Right ventricle myocardium inferior (tissue), 1 donor: Measurements from ENCODE around the gene FBL. TPM values are rescaled to one million over a fixed set of nuclear protein-coding genes. Genes with fewer than 3 reads are reported as not detected.

ENCODE experiments used
- ATAC-seq: fragments of 200-7000 bp; cut with Tn5 transposase; one replicate; pipeline ENCODE4 v1.9.1; 2020; ENCODE audit warnings: mild to moderate bottlenecking, moderate library complexity
- DNase-seq: peaks from one replicate; pipeline ENCODE4 v3.0.0; 2021; ENCODE audit errors: missing footprints
- intact Hi-C: fragments of 100-400 bp; cut with DNase I; formaldehyde crosslinking; loops from one replicate; pipeline ENCODE4 v1.11.0; 2022
- total RNA-seq: library from RNA; stranded (reverse); fragmentation: NEBNext Ultra II Directional; extraction: Animal tissue kit (Norgen Biotek cat#: 25700); gene quantifications from one replicate; pipeline ENCODE4 v1.2.1, GENCODE V29; 2021
- donor health status: DM: no; HTN: yes; CAD: no; lungs with severe emphysema.

The FBL gene
- total RNA-seq, 1 donor from 2014 or later = 64.8 TPM

GRCh38 chr19:39831679-39832078 is 14.5 kb downstream of the FBL start:
- no peak for DNase-seq
- ATAC-seq = no peak
- intact Hi-C loops = no loop called here

- intact Hi-C loops = no loop called here
- DNase-seq (no peak), ATAC-seq (no peak)
These were observed 15.3 kb downstream of the FBL start for GRCh38 chr19:39830847-39831246.

GRCh38 chr19:39830406-39830805 is 15.8 kb downstream of the FBL start:
- DNase-seq (no peak), ATAC-seq (no peak)
- intact Hi-C loops = no loop called here

DNA sequence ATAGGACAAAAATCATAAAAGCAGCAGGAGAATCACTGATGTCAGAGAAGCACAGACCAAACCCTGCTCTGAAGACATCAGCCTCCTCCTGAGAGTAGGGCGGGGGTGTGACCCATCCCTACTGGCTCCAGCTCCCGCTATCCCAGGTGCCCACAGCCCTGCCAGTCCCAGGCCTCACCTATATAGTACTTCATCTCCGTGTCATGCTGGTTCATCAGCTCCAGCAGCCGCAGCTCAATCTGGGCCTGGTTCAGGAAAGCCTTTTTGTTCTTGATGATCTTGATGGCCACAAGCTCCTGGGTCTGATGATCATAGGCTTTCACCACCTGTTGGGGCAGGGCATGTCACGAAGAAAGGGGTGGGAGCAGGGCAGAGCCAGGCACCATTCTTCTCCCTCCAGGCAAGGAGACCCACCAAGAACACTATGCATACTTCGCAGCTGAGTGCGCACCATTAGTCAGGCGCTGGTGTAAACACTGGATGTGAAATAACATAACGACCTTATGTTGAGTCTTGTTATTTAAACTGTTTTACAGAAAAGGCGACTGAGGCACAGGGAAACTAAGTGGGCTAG is 16.4 kb downstream of the FBL start:
- DNase-seq (no peak), ATAC-seq (no peak)
- intact Hi-C loops = no loop called here

DNA sequence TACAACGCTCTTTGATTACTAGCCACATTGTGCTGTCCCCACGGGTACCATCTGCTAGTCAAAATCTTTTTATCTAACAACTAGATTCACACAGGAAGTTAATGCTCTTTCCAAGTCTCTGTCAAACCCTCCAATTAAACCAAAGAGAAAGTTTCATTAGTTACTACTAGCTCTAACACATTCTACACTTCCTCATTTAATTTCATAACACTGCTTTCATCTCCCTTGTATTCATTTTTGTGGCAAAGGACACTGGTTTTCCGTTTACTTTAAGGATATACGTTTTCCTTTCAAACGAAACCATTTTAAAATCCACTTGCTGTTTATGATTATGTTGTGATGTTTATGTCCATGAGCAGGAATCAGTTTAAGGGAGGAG is 17.5 kb downstream of the FBL start:
- ATAC-seq (no peak), DNase-seq (no peak)
- intact Hi-C loops = no loop called here

DNA sequence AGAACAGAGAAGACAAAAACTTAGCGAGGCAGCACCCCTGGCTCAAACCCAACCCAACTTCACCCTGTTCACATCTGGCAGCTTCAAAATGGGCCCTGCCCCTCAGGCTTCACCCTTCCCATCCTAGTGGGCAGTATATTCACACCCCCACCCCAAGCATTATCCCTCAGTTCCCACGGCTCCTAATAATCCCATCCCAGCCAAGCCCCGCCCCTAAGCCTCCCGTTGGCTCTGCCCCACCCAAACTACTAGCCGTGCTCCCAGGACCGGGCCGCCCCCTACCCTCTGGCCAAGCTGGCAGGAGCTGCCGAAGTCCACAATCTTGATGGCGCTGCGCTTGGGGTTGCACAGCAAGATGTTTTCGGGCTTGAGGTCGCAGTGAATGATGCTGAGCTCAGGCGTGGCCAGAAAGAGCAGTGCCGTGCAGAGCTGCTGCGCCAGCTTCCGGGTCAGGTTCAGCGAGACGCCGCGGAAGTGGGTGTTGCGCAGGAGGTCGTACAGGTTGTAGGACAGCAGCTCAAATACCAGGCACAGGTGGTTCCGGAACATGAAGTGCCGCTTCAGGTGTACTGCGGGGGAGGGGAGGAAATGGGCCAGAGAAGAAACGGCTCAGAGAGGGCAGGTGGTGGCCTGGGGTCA is 18.0 kb downstream of the FBL start:
- no peak for ATAC-seq
- no peak for DNase-seq
- intact Hi-C loops = no loop called here

DNA sequence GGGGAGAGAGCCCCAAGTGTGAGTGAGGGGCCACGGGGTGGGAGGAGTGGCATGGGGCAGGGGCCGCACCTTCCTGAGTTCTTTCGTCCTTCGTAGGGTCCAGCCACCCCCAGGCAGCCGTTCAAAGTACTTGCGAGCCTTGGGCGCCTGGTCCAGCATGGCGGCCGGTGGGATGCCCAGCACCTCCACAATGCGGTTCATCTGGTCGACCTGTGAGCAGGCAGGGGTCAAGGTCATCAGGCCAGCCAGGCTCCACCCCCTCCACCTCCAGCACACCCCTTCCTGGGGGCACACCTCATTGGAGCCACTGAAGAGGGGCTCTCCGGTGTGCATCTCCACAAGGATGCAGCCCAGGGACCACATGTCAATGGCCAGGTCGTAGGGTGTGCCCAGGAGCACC is 19.0 kb downstream of the FBL start:
- DNase-seq = no peak
- ATAC-seq = no peak
- intact Hi-C loops = no loop called here

GRCh38 chr19:39826311-39826945 is 19.8 kb downstream of the FBL start:
- ATAC-seq = no peak
- no peak for DNase-seq
- intact Hi-C loops = no loop called here

GRCh38 chr19:39825531-39826076 is 20.6 kb downstream of the FBL start:
- intact Hi-C loops = no loop called here
- DNase-seq (no peak), ATAC-seq (no peak)

- DNase-seq (no peak), ATAC-seq (no peak)
- intact Hi-C loops = no loop called here
These were observed 21.1 kb downstream of the FBL start for GRCh38 chr19:39825093-39825463.

GRCh38 chr19:39824143-39825092 is 21.8 kb downstream of the FBL start:
- DNase-seq = peak; percentile 92
- peak; percentile 96 for ATAC-seq
- intact Hi-C loops = no loop called here

GRCh38 chr19:39823686-39824085 is 22.5 kb downstream of the FBL start:
- ATAC-seq = no peak
- intact Hi-C loops = no loop called here
- no peak for DNase-seq

- ATAC-seq = no peak
- DNase-seq = no peak
- intact Hi-C loops = no loop called here
These were observed 25.5 kb downstream of the FBL start for GRCh38 chr19:39820696-39821095.

GRCh38 chr19:39819786-39820185 is 26.4 kb downstream of the FBL start:
- ATAC-seq (no peak), DNase-seq (no peak)
- intact Hi-C loops = no loop called here

- no peak for DNase-seq
These were observed 27.5 kb downstream of the FBL start for GRCh38 chr19:39818626-39819097.

DNA sequence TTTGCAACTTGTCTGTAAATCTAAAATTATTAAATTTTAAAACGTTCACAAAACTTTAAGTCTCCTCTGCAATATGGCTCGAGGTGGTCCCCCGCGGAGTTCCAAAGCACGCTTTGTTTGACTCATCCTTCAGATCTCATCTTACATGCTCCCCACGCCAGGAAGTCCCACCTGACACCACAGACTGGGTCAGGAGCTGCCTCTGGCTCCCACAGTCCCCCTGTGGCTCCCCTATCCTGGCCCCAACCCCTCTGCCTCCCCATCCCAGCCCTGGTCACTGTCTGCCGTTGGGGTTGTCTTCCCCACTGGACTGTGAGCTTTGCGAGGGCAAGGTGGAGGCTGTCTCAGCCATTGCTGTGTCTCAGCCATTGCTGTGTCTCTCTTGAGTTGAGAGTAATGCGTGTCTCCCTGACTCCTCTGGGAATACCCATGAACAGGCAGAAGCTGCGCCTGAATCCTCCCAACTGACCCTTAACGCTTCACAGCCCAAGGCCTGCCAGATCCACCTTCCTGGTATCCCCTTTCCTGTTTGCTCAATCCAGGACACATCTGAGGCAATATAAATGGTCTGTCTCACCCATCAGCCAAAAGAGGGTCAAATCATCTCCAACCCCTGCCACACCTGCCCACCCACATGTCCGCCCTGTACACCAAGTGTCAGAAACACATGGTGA is 28.2 kb downstream of the FBL start:
- no peak for DNase-seq

More at GRCh38 chr19:39818626-39819097, 27.5 kb downstream of the FBL start:
- ATAC-seq = no peak
- intact Hi-C loops = no loop called here

GRCh38 chr19:39816287-39817048 is 29.7 kb downstream of the FBL start:
- no peak for DNase-seq
- intact Hi-C loops = no loop called here
- ATAC-seq = peak; percentile 52

More for the DNA sequence above, 28.2 kb downstream of the FBL start:
- intact Hi-C loops = no loop called here
- no peak for ATAC-seq

DNA sequence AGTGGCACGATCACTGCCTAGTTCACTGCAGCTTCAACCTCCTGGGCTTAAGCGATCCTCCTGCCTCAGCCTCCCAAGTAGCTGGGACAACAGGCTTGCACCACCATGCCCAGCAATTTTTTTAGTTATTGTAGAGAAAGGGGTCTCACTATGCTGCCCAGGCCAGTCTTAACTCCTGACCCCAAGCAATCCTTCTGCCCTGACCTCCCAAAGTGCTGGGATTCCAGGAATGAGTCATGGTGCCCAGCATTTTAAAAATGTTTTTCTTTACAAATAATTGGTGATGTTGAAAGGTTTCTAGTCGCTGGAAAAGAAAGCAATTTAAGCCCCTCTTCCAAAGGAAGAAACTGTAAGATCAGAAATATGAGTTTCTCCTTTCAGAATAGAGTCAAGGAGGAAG is 31.6 kb downstream of the FBL start:
- ATAC-seq (no peak), DNase-seq (no peak)
- intact Hi-C loops = no loop called here
